Stimulated activated CD4-positive, alpha-beta T cell treated with anti-CD3 and anti-CD28 coated beads, Interleukin-1b, Interleukin-23, amount 100 ng/mL, for 24 hours (primary cell): ENCODE measurements around the gene RALGPS2.
"Not testable (repeated sequence)": the region's sequence is repeated elsewhere in the genome, so short reads cannot be mapped to it uniquely, and the experiment has no call there.

Experiments used
- DNase-seq, 4 experiments: peaks; one replicate each; pipeline ENCODE4 v3.0.0-alpha.2; 2020; ENCODE audit warnings: low read depth in 4 of 4, low spot score in 1 of 4

Gene RALGPS2

GRCh38 chr1:178723546-178723945 lies 1.5 kb upstream of the RALGPS2 start:
- no peak for DNase-seq

DNA sequence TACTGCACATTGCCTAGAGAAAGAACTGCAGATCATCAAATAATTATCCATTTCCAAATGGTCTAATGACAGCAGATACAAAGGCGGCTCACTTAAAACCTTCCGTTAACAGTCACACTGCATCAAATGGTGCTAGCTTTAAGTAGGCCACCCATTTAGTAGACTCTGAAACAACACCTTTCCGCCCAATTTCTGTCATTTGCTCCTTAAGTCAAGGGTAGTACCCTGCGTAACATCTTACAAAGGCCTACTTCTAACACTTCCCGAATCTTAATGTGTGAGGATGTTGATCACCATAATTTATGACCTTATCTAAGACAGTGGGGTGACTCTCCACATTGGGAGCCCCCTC lies 692 bp upstream of the RALGPS2 start:
- DNase-seq = no peak

- peak in 3 of 4 experiments; percentile 2 to 12 (median 10) for DNase-seq
Measured at GRCh38 chr1:178725466-178726086, 532 bp downstream of the RALGPS2 start.

DNA sequence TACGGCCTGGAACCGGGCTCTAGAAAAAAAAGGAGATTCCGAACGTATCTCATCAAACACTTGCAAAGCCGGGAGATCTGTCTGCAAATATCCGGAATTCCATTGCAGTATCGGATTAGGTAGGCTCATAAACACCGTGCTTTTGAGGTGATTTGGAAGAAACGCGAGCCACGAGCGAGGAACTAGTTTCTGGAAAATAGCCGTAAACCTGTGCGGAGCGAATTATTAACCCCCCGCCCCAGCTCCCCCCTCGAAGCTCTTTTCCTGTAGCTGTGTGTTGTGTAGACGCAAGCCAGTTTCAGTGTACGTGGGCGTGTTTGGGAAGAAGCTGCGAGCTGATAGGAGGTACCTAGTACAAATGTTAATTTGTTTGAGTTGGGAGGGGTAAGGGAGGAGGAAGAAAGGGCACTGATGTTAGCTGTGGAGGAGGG lies 1.1 kb downstream of the RALGPS2 start:
- peak in 3 of 4 experiments; percentile 8 to 25 (median 25) for DNase-seq

- DNase-seq = no peak
Measured at GRCh38 chr1:178726545-178726944, 1.5 kb downstream of the RALGPS2 start.

DNA sequence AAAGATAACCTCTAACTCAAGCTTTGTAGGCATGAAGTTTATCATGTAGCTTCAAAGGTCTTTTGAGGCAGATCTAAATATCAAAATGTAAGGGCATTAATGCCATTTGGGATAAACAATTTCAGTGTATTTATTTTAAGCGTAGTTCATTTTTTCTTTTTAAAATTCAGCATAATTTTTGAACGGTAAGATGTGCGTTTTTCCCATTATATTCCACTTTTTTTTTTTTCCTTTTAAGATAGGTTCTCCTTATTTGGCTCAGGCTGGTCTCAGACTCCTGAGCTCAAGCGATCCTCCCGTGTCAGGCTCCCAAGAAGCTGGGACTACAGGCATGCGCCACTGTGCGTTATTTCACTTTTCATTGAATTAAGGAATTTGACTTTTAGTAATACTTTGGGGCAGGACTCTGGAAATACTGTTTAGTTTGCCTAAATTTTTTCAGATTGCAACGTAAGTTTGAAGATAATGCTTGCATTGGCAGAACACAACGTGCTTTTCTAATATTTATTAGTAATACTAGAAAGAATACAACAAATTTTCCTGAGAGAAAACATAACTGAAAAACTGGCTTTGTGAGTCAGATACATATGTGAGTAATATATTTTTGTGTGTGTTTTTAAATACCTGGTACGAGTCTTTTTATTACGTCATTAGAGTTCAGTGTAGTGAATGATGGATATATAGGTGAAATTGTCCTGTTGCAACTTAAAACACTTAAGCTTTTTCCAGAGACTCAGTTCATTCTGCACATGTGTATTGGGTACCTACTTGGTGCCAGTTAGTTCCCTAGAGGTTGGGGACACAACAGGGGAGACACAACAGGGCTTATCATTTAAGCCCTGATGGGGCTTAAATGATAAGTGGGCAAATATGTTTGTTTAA lies 2.2 kb downstream of the RALGPS2 start:
- no peak for DNase-seq

- DNase-seq = no peak
Measured at GRCh38 chr1:178733972-178734371, 8.9 kb downstream of the RALGPS2 start.

GRCh38 chr1:178738780-178739179 lies 13.7 kb downstream of the RALGPS2 start:
- no peak for DNase-seq

DNA sequence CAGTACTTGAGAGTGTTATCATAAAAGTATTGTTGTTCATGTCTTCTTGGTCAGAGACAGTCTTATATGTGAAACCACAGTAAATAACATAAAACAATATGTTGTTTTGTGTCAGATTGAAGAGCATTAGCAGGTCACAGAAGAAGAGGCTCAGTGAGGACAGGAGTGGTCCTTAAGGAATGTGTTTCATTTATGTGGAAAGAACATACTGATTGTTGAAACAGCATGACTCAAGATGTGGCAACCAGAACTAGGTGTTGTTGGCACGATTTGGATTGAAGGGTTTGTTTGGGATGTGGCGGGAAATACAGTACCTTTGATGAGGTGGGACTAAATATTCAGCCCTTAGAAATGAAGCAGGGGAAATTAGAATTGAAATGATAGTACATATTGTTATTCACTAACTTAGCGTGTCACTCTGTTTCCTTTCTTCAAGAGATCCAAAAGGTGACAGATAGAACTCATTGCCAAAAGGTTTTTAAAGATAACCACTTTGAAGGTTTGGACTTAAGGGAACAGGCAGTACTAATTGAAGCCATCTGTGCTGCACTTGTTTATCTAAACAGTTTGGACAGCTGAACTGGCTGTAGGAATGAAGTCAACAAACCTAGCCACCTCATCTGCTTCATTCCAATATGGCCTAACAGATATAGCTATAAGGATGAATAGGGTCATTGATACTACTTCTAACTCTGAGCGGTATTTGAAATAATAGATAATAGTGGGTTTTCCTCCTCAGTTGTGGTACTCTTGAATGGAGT lies 14.4 kb downstream of the RALGPS2 start:
- DNase-seq = no peak

DNA sequence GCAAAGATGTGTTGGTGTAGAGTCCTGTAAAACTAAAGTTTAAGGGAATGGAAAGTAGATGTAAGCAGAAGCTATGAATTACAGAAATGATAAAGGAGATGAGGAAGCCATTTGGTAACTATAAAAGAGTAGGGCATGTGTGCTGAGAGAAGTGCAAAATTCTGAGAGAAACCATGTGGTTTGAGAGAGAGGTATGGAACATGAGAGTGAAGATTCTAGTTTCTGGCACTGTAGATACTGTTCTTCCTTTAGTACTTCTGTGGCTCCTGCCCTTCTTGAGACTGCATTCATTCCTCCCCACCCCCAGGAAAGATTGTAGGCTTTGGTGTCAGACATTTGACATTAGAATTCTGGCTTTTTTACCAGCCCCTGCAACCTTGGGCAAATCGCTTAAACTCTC lies 15.4 kb downstream of the RALGPS2 start:
- DNase-seq = no peak

DNA sequence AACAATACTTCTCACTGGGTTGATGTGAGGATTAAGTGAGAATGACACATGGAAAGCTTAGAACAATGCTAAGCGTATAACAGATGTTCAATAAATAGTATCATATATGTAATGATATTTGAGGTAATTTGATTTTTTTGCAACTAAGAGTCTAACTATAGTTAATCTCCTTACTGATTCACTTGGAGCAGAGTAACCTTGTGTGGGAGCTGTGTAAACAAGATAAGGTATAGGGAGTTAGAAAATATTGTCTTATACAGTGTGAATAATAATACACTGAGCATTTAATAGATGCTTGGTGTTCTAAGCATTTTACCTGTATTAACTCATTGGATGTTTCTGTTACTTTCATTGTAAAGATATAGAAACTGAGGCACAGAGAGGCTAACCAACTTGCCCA lies 15.9 kb downstream of the RALGPS2 start:
- DNase-seq = no peak

GRCh38 chr1:178743801-178744200 lies 18.8 kb downstream of the RALGPS2 start:
- no peak for DNase-seq

DNA sequence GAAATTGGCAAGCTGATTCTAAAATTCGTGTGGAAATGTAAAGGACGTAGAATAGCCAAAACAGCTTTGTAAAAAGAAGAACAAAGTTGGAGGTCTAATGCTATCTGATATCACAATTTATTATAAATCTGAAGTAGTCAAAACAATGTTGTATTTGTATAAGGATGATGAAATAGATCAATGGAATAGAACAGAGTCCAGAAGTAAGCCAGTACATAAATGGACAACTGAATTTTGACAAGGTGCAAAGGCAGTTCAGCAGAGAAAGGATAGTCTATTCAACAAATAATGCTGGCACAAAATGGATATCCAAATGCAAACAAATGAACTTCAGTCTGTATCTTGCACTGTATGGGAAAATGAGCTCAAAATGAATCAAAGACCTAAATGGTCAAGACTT lies 20.2 kb downstream of the RALGPS2 start:
- DNase-seq = no peak

DNA sequence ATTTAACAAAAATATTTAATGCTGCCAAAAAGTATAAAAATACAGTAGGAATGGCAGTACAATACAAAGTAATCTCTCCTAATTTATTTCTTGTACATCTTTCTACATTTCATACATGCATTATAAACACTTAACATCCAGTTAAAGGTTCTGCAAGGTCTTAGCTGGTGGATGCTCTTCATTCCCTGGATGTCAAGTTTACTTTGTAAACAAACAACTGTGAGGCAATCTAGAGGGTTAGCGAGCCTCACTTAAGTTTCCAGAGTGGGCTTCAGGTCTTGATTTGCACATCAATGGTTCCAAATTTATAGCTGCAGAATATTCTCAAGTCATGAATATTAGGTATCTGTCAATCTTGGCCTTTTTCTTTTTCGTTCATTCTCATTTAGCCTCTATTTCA lies 21.3 kb downstream of the RALGPS2 start:
- DNase-seq = no peak

- DNase-seq = not testable (repeated sequence)
Measured at GRCh38 chr1:178747361-178747760, 22.3 kb downstream of the RALGPS2 start.

GRCh38 chr1:178749581-178750166 lies 24.6 kb downstream of the RALGPS2 start:
- DNase-seq = no peak

DNA sequence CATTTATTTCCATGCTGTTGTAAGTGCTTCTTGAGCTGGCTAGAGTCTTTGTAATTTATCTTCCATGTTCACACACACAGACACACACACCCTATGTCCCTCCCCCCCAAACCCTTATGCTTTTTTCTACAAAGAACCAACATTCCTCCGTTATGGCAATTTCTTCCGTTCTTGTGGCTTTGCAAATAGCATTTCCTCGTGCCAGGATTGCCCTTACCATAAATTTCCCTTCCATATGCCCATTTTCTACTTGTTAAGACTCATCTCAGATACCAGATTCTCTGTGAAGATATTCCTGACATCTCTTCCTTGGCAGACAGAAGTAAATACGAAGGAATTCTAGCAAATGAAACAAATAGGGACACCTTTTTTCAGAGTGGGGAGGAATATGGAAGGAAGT lies 26.0 kb downstream of the RALGPS2 start:
- DNase-seq = no peak

DNA sequence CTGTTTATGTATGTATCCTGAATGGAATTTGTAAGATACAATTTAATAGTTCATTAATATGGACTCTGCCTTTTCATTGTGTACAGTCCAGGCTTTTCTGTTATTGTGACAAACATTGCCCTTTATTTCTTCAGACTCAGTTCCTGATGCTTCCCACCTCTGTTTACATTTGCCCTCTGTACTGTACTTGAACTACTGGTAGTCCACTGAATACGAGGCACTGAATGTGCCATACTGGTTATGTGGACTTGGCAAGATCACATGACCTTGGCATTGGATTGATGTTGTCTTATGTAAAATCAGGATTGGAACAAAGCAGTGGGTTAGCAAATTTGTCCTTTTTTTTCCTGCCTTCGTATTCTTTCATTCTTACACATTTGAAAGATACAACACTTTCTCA lies 27.8 kb downstream of the RALGPS2 start:
- DNase-seq = no peak

DNA sequence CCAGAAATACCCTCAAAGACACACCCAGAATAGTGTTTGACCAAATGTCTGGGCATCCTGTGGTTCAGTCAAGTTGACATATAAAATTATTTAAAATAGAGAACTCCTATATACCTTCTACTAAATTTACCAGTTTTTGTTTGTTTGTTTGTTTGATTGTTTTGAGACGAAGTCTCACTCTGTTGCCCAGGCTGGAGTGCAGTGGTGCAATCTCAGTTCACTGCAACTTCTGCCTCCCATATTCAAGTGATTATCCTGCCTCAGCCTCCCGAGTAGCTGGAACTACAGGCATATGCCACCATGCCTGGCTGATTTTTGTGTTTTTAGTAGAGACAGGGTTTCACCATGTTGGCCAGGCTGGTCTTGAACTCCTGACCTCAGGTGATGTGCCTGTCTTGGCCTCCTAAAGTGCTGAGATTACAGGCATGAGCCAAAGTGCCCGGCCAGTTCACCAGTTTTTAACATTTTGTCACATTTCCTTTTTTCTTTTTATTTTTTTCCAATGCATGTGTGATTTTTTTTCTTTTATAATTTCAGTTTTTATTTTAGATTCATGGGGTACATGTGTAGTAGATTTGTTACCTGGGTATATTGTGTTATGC lies 29.7 kb downstream of the RALGPS2 start:
- DNase-seq = not testable (repeated sequence)

DNA sequence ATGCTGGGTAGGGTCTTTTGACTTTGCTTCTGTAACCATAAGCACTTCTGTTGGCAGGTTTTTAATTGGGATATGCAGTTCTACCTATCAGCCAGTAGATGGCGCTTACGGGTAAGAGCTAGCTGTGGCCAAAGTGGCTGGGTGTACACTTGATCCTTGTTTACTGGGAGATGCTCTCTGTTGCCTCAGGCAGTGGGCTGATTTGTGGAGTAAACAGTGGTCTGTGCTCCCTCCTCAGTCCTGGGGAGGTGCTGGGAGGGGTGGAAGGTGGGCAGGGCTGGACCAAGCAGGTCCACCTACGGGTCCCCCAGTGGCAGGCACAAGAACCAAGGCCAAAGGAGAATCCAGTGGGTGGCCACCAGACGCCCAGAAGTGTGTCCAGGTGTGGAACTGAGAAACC lies 43.4 kb downstream of the RALGPS2 start:
- DNase-seq = no peak

- no peak for DNase-seq
Measured at GRCh38 chr1:178772952-178773351, 47.9 kb downstream of the RALGPS2 start.
